A549 treated with Hydrocortisone at 1 μM for 4 hours (cell line): ENCODE results near the gene SLC48A1. TPM values are rescaled to one million over a fixed set of nuclear protein-coding genes. Genes with fewer than 3 reads are reported as not detected.

Experiments
- total RNA-seq: library from RNA; stranded (reverse); fragments of 200-300 nt; extraction: Qiagen RNA extraction; gene quantifications from 5 replicates; pipeline ENCODE4 v1.2.3, GENCODE V29; 2022

Gene SLC48A1
- total RNA-seq, result 24.3 to 26.9 TPM (median 24.5 TPM) in 5 replicates

GRCh38 chr12:47773062-47773857 lies at the start of gene SLC48A1:
SLC48A1 (plus strand) TSS chr12:47773238; CDS start chr12:47773305, 67 bp downstream.

DNA sequence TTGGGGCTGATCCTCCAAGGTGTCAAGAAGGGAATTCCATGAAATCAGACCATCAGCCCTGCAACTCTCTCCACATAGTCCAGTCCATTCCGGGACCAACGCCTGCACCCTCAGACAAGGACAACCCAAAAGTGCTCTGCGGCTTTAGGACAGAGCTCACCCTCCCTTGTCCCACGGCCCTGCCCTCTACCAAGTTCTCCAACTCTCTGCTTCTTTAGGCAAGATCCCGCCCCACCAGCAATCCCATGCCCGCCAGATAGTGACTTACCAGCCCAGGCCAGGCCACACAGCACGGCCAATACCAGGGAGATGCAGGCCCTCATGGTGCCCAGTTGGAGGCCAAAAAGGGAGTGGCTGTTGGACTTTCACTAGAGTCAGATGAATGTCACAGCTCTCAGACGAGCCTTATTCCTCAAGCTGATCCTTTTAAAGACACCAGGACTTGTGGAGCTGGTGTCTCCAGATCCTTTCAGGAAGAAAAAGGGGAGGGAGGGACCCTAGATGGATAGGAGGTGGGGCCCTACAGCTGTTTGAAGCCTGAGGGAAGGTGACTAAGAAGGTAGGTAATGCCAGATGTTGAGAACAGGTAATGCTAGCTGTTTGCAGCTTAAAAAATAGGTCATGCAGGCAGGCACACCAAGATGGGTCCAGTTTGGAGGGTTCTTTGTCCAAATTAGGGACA lies 47.8 kb upstream of the SLC48A1 start, which contains the start of gene ENDOU:
Gene ENDOU, minus strand, starts transcription at position 400 of the 682 bp plus-strand sequence. Its CDS starts 77 bp downstream, at position 323.

DNA sequence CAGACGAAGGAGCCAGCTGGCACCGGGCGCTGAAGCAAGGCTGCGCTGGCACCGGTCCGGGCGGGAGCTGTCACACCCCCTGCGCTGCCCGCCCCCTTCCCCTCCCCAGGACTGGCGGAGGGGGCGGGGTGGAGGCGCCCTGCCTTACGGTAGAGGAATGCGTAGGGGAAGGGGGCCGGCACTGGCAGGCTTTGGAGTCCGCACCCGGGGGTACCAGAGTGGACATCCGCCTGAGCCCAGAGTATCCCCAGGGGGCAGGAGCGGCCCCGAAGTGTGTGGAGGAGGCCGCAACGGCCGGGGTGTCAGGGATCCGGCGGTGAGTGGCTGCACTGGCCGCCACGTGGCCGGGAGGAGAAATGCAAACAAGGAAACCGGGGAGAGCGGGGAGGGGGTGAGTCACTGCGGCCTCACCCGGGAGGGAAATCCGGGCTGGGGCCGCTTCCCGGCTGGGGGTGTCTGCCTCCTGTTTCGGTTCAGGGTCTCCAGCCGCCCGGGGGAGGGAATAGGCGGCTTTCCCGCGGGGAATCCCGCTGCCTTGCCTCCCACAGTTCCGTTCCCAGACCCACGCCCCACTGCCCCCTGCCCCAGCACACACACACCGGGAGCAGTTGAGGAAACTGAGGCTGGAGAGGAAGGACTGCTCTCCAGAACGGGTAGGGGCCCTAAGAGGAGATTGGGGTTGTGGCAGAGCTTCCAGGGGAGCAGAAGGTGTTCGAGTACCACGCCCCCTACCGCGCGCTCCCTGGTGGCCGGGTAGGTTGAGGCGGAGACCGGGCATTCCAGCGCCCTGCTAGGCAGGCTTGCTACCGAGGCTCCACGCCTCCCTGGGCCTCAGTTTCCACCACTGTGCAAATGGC lies 14.0 kb upstream of the SLC48A1 start, which contains the start of gene RAPGEF3:
Gene RAPGEF3, minus strand, starts transcription at position 47 of the 857 bp plus-strand sequence. CDS start 324 bp downstream, outside the sequence.

DNA sequence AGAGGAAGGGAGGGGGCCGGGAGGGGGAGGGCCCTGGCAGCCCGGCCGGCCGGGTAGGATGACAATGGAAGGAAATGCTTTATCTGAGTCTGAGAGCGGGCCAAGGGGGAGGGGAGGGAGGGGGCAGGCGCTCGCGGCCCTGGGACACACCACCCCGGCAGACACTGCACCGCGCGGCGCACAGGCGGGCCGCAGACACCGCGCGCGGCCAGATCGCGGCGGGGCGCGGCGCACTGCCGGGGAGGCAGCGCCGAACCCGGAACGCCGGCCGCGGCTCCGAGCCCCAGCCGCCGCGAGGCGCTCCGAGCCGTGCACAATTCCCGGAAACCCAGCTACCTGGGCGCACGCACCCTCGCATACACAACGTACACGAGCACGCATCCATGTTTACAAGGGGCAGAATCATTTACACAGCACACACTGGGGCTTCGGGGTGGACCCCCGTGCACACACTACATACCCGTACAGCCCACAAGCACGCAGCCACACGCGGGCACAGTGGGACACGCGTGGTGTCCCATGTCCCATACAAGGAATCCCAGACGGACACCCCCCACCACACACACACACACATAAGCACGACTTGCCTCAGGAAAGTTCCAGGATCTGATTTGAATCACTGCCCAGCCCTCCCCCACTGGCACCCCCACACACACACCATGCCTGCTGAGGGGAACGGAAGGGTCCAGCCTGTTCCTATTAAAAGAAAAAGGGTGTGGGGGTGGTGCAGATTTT lies 47.0 kb downstream of the SLC48A1 start, which contains the start of gene HDAC7:
Gene HDAC7, minus strand, starts transcription at position 8 of the 735 bp plus-strand sequence. CDS start 118 bp downstream, outside the sequence.

Other genes starting within 250 kb of the SLC48A1 start
- 32.1 to 46.3 TPM (median 36.4 TPM) in 5 replicates for gene RPAP3, start 67.2 kb upstream of the SLC48A1 start, total RNA-seq
- 0.05 TPM in 2 of 5 replicates, not detected in the others for gene ENDOU, start 47.7 kb upstream of the SLC48A1 start, total RNA-seq
- gene RAPGEF3, start 14.4 kb upstream of the SLC48A1 start, total RNA-seq, result 0.45 to 0.62 TPM (median 0.56 TPM) in 5 replicates
- gene HDAC7, start 46.7 kb downstream of the SLC48A1 start, total RNA-seq, result 58.4 to 68.4 TPM (median 60.0 TPM) in 5 replicates
- 2.5 to 3.4 TPM (median 3.0 TPM) in 5 replicates for gene VDR, start 131.8 kb downstream of the SLC48A1 start, total RNA-seq
- 117 to 139 TPM (median 121 TPM) in 5 replicates for gene TMEM106C, start 190.4 kb downstream of the SLC48A1 start, total RNA-seq
- 0.05 to 0.13 TPM (median 0.12 TPM) in 5 replicates for gene COL2A1, start 231.2 kb downstream of the SLC48A1 start, total RNA-seq